ENCODE measurements around the gene EFNA2. TPM values are rescaled to one million over a fixed set of nuclear protein-coding genes. Genes with fewer than 3 reads are reported as not detected.

The EFNA2 gene
- total and polyA plus RNA-seq, 2 experiments from 2014 or later, result 2.7 to 10.3 TPM

- Mint-ChIP-seq H3K4me1 (peaks cover 51% of the 10 kb centered on the region), H3K9me3 (no peaks in the 10 kb centered on the region; the same call in 2 of the 3 replicates), H3K36me3 (ENCODE audit: low read depth) (peaks cover 56% of the 10 kb centered on the region), H3K4me3 (peak overlapping the region; percentile 57), H3K27ac (peak overlapping the region; percentile 88), H3K27me3 (ENCODE audit: insufficient read depth, low read depth, poor library complexity) (peaks cover 43% of the 10 kb centered on the region)
- H3K4me3 ChIP-seq, result peak overlapping the region; percentile 88; the same call in 1 of the 2 replicates
- ATAC-seq, result no peak
- TF ChIP-seq NANOG (IDR thresholded peaks at IDR 0.05; ENCODE audit: borderline replicate concordance) (no peak), POLR2AphosphoS5 (IDR thresholded peaks at IDR 0.05; ENCODE audit: low read depth) (peak; percentile 52)
- H3K4me2 ChIP-seq, result peak overlapping the region; percentile 97
- peak overlapping the region; percentile 91 for H3K27ac ChIP-seq (ENCODE audit: low read depth)
- no peak for DNase-seq (ENCODE audit: low spot score)
- H3K36me3 ChIP-seq (ENCODE audit: insufficient read depth), result peaks cover 31% of the 10 kb centered on the region
- H3K27me3 ChIP-seq (ENCODE audit: insufficient read depth), result no peaks in the 10 kb centered on the region
- peaks cover 37% of the 10 kb centered on the region for H4K20me1 ChIP-seq (replicated peaks; ENCODE audit: insufficient read depth)
- no peak overlapping the region for H2AFZ ChIP-seq
- peaks cover 35% of the 10 kb centered on the region for H3K4me1 ChIP-seq (ENCODE audit: insufficient read depth)
- peaks cover 50% of the 10 kb centered on the region for H3K79me2 ChIP-seq (replicated peaks; ENCODE audit: insufficient read depth)
- peaks cover 61% of the 10 kb centered on the region for H3F3A ChIP-seq (replicated peaks; ENCODE audit: low read depth)
- no peaks in the 10 kb centered on the region for H3K9me2 ChIP-seq (ENCODE audit: insufficient read depth)
Observed at GRCh38 chr19:1273263-1274041, 12.2 kb upstream of the EFNA2 start.

GRCh38 chr19:1274081-1274851 is 11.4 kb upstream of the EFNA2 start:
- Mint-ChIP-seq H3K36me3 (ENCODE audit: low read depth) (peaks cover 56% of the 10 kb centered on the region), H3K27me3 (ENCODE audit: insufficient read depth, low read depth, poor library complexity) (peaks cover 41% of the 10 kb centered on the region), H3K4me3 (peak overlapping the region; percentile 75), H3K4me1 (peaks cover 46% of the 10 kb centered on the region), H3K27ac (peak overlapping the region; percentile 97), H3K9me3 (no peaks in the 10 kb centered on the region)
- Histone ChIP-seq H3K79me2 (replicated peaks; ENCODE audit: insufficient read depth) (peaks cover 50% of the 10 kb centered on the region), H3K27me3 (ENCODE audit: insufficient read depth) (no peaks in the 10 kb centered on the region), H3K36me3 (ENCODE audit: insufficient read depth) (peaks cover 31% of the 10 kb centered on the region), H2AFZ (no peak overlapping the region), H3K9me2 (ENCODE audit: insufficient read depth) (no peaks in the 10 kb centered on the region), H3K4me3 (peak overlapping the region; percentile 88), H4K20me1 (replicated peaks; ENCODE audit: insufficient read depth) (peaks cover 37% of the 10 kb centered on the region), H3K4me2 (peak overlapping the region; percentile 97), H3K4me1 (ENCODE audit: insufficient read depth) (peaks cover 32% of the 10 kb centered on the region), H3K27ac (ENCODE audit: low read depth) (peak overlapping the region; percentile 91), H3F3A (replicated peaks; ENCODE audit: low read depth) (peaks cover 63% of the 10 kb centered on the region)
- no peak for DNase-seq (ENCODE audit: low spot score)
- TF ChIP-seq JUNB (IDR thresholded peaks at IDR 0.05; ENCODE audit: unreplicated experiment), result no peak
- no peak for TF ChIP-seq EZH2 (IDR thresholded peaks at IDR 0.05; ENCODE audit: low read depth, unreplicated experiment)
- no peak for TF ChIP-seq CREB1 (CRISPR knock-in tag; IDR thresholded peaks at IDR 0.05; ENCODE audit: low read depth)
- TF ChIP-seq CTCF (conservative IDR thresholded peaks at IDR 0.05; ENCODE audit: low read depth in 2 of 2), result no peak
- peak; percentile 2 for ATAC-seq

Measured in GM23338 (cell line).